HEK293 (cell line): ENCODE measurements around the gene BORCS6.

ENCODE experiments used
- CTCF ChIA-PET: fragments of 350-600 bp; formaldehyde crosslinking; extraction: SDS; loops from one replicate; lab custom pipeline; 2021; ENCODE audit warnings: antibody characterized with exemption; lab: Yijun Ruan, JAX
- POLR2A ChIA-PET: fragments of 300-600 bp; formaldehyde crosslinking; extraction: SDS; loops from one replicate; lab custom pipeline; 2020; ENCODE audit warnings: antibody characterized with exemption, inconsistent platforms; lab: Yijun Ruan, JAX
- H3K27ac ChIP-seq: fragments of 200-500 bp; sonication (Bioruptor generic); 2 replicates; pipeline ENCODE4 v1.5.1; 2014; ENCODE audit warnings: low read depth, low read length, control low read depth, inconsistent platforms; ENCODE audit errors: extremely low read depth
- H3K36me3 ChIP-seq, 2 experiments: fragments of 200-500 bp in 1 of 2; sonication (Bioruptor generic) in 1 of 2; 1 replicate in 1 of 2; 2 replicates in 1 of 2; pipeline ENCODE4 v1.5.1; 2014 to 2017; ENCODE audit warnings: inconsistent platforms in 2 of 2, low read length in 2 of 2; ENCODE audit not compliant: control insufficient read depth in 2 of 2, insufficient read depth in 1 of 2
- H3K4me1 ChIP-seq: fragments of 200-500 bp; sonication (Bioruptor generic); 2 replicates; pipeline ENCODE4 v1.5.1; 2014; ENCODE audit warnings: mild to moderate bottlenecking, low read length, inconsistent platforms; ENCODE audit not compliant: control insufficient read depth, insufficient read depth
- H3K4me3 ChIP-seq: 2 replicates; pipeline ENCODE4 v1.5.1; 2011; ENCODE audit warnings: low read depth, mild to moderate bottlenecking, control low read depth, low read length, moderate library complexity
- H3K9me3 ChIP-seq: fragments of 200-500 bp; sonication (Bioruptor generic); 2 replicates; pipeline ENCODE4 v1.5.1; 2014; ENCODE audit warnings: low read depth, low read length, inconsistent platforms; ENCODE audit not compliant: control insufficient read depth, insufficient read depth
- BCL11A ChIP-seq: fragments of 450-650 bp; formaldehyde crosslinking; IDR thresholded peaks from 2 replicates; pipeline ENCODE4 v1.5.1; 2016; ENCODE audit warnings: low read depth, missing biosample characterization, missing genetic modification characterization
- FEZF1 ChIP-seq: fragments of 450-650 bp; formaldehyde crosslinking; IDR thresholded peaks from 2 replicates; pipeline ENCODE4 v1.5.1; 2016; ENCODE audit warnings: missing biosample characterization, missing genetic modification characterization
- GLI2 ChIP-seq: fragments of 450-650 bp; formaldehyde crosslinking; IDR thresholded peaks from 2 replicates; pipeline ENCODE4; 2017; ENCODE audit warnings: missing biosample characterization, missing genetic modification characterization, low read depth, borderline replicate concordance
- SCRT1 ChIP-seq: fragments of 450-650 bp; formaldehyde crosslinking; IDR thresholded peaks from 2 replicates; pipeline ENCODE4 v1.5.1; 2016; ENCODE audit warnings: missing biosample characterization, missing genetic modification characterization, borderline replicate concordance
- SETDB1 ChIP-seq: IDR thresholded peaks from one replicate; pipeline ENCODE4 v1.6.1; 2017; ENCODE audit warnings: mild to moderate bottlenecking, low read length, moderate library complexity, mixed read lengths; ENCODE audit not compliant: insufficient read length
- WT1 ChIP-seq: fragments of 450-650 bp; formaldehyde crosslinking; IDR thresholded peaks from 2 replicates; pipeline ENCODE4 v1.5.1; 2016; ENCODE audit warnings: missing biosample characterization, missing genetic modification characterization
- YY1 ChIP-seq: fragments of 450-650 bp; formaldehyde crosslinking; IDR thresholded peaks from 2 replicates; pipeline ENCODE4 v1.5.1; 2018; ENCODE audit warnings: missing biosample characterization, missing genetic modification characterization
- ZBTB21 ChIP-seq: fragments of 450-650 bp; formaldehyde crosslinking; IDR thresholded peaks from 2 replicates; pipeline ENCODE4 v1.5.1; 2017; ENCODE audit warnings: missing biosample characterization, missing genetic modification characterization
- ZBTB7A ChIP-seq: fragments of 450-650 bp; formaldehyde crosslinking; IDR thresholded peaks from 2 replicates; pipeline ENCODE4 v1.5.1; 2016; ENCODE audit warnings: low read depth, missing biosample characterization, missing genetic modification characterization
- ZEB2 ChIP-seq: fragments of 450-650 bp; formaldehyde crosslinking; IDR thresholded peaks from 2 replicates; pipeline ENCODE4 v1.5.1; 2016; ENCODE audit warnings: missing biosample characterization, missing genetic modification characterization
- ZNF114 ChIP-seq: fragments of 450-650 bp; formaldehyde crosslinking; IDR thresholded peaks from 2 replicates; pipeline ENCODE4 v1.5.0; 2017; ENCODE audit warnings: missing biosample characterization, missing genetic modification characterization
- ZNF16 ChIP-seq: fragments of 450-650 bp; formaldehyde crosslinking; IDR thresholded peaks from 2 replicates; pipeline ENCODE4 v1.5.1; 2016; ENCODE audit warnings: low read depth, missing biosample characterization, missing genetic modification characterization
- ZNF169 ChIP-seq: fragments of 450-650 bp; formaldehyde crosslinking; IDR thresholded peaks from 2 replicates; pipeline ENCODE4 v1.5.1; 2016; ENCODE audit warnings: missing biosample characterization, missing genetic modification characterization
- ZNF302 ChIP-seq: fragments of 450-650 bp; formaldehyde crosslinking; IDR thresholded peaks from 2 replicates; pipeline ENCODE4 v1.5.1; 2016; ENCODE audit warnings: missing biosample characterization, missing genetic modification characterization, low read depth
- ZNF394 ChIP-seq: fragments of 450-650 bp; formaldehyde crosslinking; IDR thresholded peaks from 2 replicates; pipeline ENCODE4 v1.5.1; 2016; ENCODE audit warnings: missing biosample characterization, missing genetic modification characterization, mild to moderate bottlenecking, moderate library complexity, borderline replicate concordance
- ZNF416 ChIP-seq: fragments of 450-650 bp; formaldehyde crosslinking; IDR thresholded peaks from 2 replicates; pipeline ENCODE4 v1.5.1; 2016; ENCODE audit warnings: missing biosample characterization, missing genetic modification characterization
- ZNF501 ChIP-seq: fragments of 450-650 bp; formaldehyde crosslinking; IDR thresholded peaks from 2 replicates; pipeline ENCODE4 v1.5.1; 2016; ENCODE audit warnings: missing biosample characterization, missing genetic modification characterization
- ZNF544 ChIP-seq: fragments of 450-650 bp; formaldehyde crosslinking; IDR thresholded peaks from 2 replicates; pipeline ENCODE4 v1.5.0; 2017; ENCODE audit warnings: missing biosample characterization, missing genetic modification characterization
- ZNF768 ChIP-seq: fragments of 450-650 bp; formaldehyde crosslinking; IDR thresholded peaks from 2 replicates; pipeline ENCODE4 v1.5.1; 2018; ENCODE audit warnings: missing biosample characterization, mild to moderate bottlenecking, missing genetic modification characterization
- ZNF777 ChIP-seq: fragments of 450-650 bp; formaldehyde crosslinking; IDR thresholded peaks from 2 replicates; pipeline ENCODE4 v1.5.1; 2017; ENCODE audit warnings: missing biosample characterization, missing genetic modification characterization, borderline replicate concordance
- ZNF785 ChIP-seq: fragments of 450-650 bp; formaldehyde crosslinking; IDR thresholded peaks from 2 replicates; pipeline ENCODE4 v1.5.1; 2016; ENCODE audit warnings: missing biosample characterization, missing genetic modification characterization
- ZNF837 ChIP-seq: fragments of 450-650 bp; formaldehyde crosslinking; IDR thresholded peaks from 2 replicates; pipeline ENCODE4 v1.5.1; 2016; ENCODE audit warnings: missing biosample characterization, missing genetic modification characterization
- ZNF843 ChIP-seq: fragments of 450-650 bp; formaldehyde crosslinking; IDR thresholded peaks from 2 replicates; pipeline ENCODE4 v1.5.1; 2016; ENCODE audit warnings: missing biosample characterization, missing genetic modification characterization
- TF ChIP-seq, protein P1 (sequence below): fragments of 450-650 bp; formaldehyde crosslinking; IDR thresholded peaks from 2 replicates; pipeline ENCODE4 v1.5.1; 2016; ENCODE audit warnings: missing biosample characterization, missing genetic modification characterization
- TF ChIP-seq, protein P2 (sequence below): fragments of 450-650 bp; formaldehyde crosslinking; IDR thresholded peaks from 2 replicates; pipeline ENCODE4 v1.5.1; 2016; ENCODE audit warnings: missing biosample characterization, missing genetic modification characterization
- TF ChIP-seq, protein P3 (sequence below): fragments of 450-650 bp; formaldehyde crosslinking; IDR thresholded peaks from 2 replicates; pipeline ENCODE4 v1.5.1; 2016; ENCODE audit warnings: missing biosample characterization, missing genetic modification characterization
- TF ChIP-seq, protein P4 (sequence below): fragments of 450-650 bp; formaldehyde crosslinking; optimal IDR thresholded peaks from 2 replicates; pipeline ENCODE3; 2016; ENCODE audit warnings: missing biosample characterization, mild to moderate bottlenecking, missing genetic modification characterization
- TF ChIP-seq, protein P5 (sequence below): fragments of 450-650 bp; formaldehyde crosslinking; IDR thresholded peaks from 2 replicates; pipeline ENCODE4 v1.5.1; 2017; ENCODE audit warnings: missing biosample characterization, missing genetic modification characterization

The BORCS6 gene

DNA sequence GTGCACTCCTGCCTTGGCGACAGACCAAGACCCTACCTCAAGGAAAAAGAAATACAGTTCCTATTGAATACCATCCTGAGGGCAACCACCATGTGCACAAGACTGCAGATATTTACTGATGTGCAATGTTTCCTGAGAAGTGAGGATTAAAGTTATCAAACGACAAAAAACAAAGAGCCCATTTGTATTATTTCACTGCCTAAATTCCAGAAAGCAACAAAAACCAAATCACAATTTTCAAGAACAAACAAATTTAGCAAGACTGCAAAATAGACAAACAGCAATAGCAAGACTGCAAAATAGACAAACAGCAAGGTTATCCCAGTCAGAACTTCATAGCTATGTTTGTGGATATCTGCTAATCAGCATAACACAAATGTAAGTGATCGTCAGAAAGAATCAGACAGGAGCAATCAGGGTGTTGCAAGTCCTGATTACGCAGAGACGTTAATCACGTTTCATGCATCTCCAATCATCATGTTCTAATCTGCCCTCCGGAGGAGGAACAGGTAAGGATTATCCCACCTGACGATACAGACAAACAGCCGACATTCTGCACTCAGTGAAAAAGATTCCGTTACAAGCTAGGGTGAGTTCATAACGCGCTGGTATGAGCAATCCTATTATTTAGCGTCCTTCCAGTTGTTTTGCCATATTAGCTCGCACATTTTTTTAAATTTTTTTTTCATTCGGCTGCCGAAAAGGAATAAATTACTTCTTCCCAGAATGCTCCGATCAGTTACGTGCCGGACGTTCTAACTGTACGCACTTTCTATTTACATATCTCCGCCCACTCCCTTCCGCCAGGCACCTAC, 16.7 kb downstream of the BORCS6 start:
- Histone ChIP-seq H3K4me1 (peaks cover 10% of the 10 kb centered on the region), H3K9me3 (no peaks in the 10 kb centered on the region), H3K36me3 (no peaks in the 10 kb centered on the region), H3K27ac (peak overlapping the region; percentile 89), H3K4me3 (peak overlapping the region; percentile 53)
- ChIA-PET POLR2A (interaction anchor here (0.5 to 3.4 kb wide), 34 partner anchors 9 to 769 kb away, joined by 3 to 68 read pairs (median 6); partner anchors contain the start of genes AURKB, BORCS6, CTC1 and HES7), CTCF (interaction anchor here (0.7 to 1.9 kb wide), 8 partner anchors 10 to 128 kb away, joined by 3 to 10 read pairs (median 4); partner anchors contain the start of gene ALOXE3)
- TF ChIP-seq, protein P1, sequence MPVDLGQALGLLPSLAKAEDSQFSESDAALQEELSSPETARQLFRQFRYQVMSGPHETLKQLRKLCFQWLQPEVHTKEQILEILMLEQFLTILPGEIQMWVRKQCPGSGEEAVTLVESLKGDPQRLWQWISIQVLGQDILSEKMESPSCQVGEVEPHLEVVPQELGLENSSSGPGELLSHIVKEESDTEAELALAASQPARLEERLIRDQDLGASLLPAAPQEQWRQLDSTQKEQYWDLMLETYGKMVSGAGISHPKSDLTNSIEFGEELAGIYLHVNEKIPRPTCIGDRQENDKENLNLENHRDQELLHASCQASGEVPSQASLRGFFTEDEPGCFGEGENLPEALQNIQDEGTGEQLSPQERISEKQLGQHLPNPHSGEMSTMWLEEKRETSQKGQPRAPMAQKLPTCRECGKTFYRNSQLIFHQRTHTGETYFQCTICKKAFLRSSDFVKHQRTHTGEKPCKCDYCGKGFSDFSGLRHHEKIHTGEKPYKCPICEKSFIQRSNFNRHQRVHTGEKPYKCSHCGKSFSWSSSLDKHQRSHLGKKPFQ (tag by site-specific recombination): peak; percentile 87
- TF ChIP-seq GLI2 (tag by site-specific recombination) (0 out of 2 replicates have a peak, but pooled peaks have one; percentile 59), ZNF501 (tag by site-specific recombination) (peak; percentile 92), SETDB1 (peak; percentile 16), ZNF416 (no peak), ZNF837 (tag by site-specific recombination) (0 out of 2 replicates have a peak, but pooled peaks have one; percentile 56), ZEB2 (tag by site-specific recombination) (peak; percentile 100), ZBTB21 (tag by site-specific recombination) (peak; percentile 75; the same call in 1 of the 2 replicates), ZNF843 (tag by site-specific recombination) (peak; percentile 90), ZNF302 (no peak), ZNF114 (tag by site-specific recombination) (no peak), ZNF16 (tag by site-specific recombination) (peak; percentile 38; the same call in 1 of the 2 replicates), ZNF768 (tag by site-specific recombination) (peak; percentile 97; the same call in 1 of the 2 replicates), BCL11A (tag by site-specific recombination) (no peak), ZNF544 (tag by site-specific recombination) (no peak), ZNF777 (peak; percentile 47; the same call in 1 of the 2 replicates), YY1 (tag by site-specific recombination) (0 out of 2 replicates have a peak, but pooled peaks have one; percentile 47), SCRT1 (peak; percentile 98), FEZF1 (tag by site-specific recombination) (peak; percentile 90), ZNF785 (tag by site-specific recombination) (peak; percentile 73; the same call in 1 of the 2 replicates), ZBTB7A (tag by site-specific recombination) (peak; percentile 78; the same call in 1 of the 2 replicates), ZNF394 (peak; percentile 87; the same call in 1 of the 2 replicates), WT1 (tag by site-specific recombination) (peak; percentile 41; the same call in 1 of the 2 replicates), ZNF169 (no peak)
- TF ChIP-seq, protein P2, sequence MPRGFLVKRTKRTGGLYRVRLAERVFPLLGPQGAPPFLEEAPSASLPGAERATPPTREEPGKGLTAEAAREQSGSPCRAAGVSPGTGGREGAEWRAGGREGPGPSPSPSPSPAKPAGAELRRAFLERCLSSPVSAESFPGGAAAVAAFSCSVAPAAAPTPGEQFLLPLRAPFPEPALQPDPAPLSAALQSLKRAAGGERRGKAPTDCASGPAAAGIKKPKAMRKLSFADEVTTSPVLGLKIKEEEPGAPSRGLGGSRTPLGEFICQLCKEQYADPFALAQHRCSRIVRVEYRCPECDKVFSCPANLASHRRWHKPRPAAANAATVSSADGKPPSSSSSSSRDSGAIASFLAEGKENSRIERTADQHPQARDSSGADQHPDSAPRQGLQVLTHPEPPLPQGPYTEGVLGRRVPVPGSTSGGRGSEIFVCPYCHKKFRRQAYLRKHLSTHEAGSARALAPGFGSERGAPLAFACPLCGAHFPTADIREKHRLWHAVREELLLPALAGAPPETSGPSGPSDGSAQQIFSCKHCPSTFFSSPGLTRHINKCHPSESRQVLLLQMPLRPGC (tag by site-specific recombination): peak; percentile 91
- TF ChIP-seq, protein P3, sequence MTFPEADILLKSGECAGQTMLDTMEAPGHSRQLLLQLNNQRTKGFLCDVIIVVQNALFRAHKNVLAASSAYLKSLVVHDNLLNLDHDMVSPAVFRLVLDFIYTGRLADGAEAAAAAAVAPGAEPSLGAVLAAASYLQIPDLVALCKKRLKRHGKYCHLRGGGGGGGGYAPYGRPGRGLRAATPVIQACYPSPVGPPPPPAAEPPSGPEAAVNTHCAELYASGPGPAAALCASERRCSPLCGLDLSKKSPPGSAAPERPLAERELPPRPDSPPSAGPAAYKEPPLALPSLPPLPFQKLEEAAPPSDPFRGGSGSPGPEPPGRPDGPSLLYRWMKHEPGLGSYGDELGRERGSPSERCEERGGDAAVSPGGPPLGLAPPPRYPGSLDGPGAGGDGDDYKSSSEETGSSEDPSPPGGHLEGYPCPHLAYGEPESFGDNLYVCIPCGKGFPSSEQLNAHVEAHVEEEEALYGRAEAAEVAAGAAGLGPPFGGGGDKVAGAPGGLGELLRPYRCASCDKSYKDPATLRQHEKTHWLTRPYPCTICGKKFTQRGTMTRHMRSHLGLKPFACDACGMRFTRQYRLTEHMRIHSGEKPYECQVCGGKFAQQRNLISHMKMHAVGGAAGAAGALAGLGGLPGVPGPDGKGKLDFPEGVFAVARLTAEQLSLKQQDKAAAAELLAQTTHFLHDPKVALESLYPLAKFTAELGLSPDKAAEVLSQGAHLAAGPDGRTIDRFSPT (tag by site-specific recombination): peak; percentile 65; the same call in 1 of the 2 replicates
- TF ChIP-seq, protein P4, sequence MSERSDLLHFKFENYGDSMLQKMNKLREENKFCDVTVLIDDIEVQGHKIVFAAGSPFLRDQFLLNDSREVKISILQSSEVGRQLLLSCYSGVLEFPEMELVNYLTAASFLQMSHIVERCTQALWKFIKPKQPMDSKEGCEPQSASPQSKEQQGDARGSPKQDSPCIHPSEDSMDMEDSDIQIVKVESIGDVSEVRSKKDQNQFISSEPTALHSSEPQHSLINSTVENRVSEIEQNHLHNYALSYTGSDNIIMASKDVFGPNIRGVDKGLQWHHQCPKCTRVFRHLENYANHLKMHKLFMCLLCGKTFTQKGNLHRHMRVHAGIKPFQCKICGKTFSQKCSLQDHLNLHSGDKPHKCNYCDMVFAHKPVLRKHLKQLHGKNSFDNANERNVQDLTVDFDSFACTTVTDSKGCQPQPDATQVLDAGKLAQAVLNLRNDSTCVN (tag by site-specific recombination): peak; percentile 34
- TF ChIP-seq, protein P5, sequence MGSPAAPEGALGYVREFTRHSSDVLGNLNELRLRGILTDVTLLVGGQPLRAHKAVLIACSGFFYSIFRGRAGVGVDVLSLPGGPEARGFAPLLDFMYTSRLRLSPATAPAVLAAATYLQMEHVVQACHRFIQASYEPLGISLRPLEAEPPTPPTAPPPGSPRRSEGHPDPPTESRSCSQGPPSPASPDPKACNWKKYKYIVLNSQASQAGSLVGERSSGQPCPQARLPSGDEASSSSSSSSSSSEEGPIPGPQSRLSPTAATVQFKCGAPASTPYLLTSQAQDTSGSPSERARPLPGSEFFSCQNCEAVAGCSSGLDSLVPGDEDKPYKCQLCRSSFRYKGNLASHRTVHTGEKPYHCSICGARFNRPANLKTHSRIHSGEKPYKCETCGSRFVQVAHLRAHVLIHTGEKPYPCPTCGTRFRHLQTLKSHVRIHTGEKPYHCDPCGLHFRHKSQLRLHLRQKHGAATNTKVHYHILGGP (tag by site-specific recombination): peak; percentile 95
